ENCODE data around the gene CHRNB4.

- TF ChIP-seq POLR2AphosphoS5 (IDR thresholded peaks at IDR 0.05; ENCODE audit: low read depth, low read length) (no peak), POLR2A (IDR thresholded peaks at IDR 0.05; ENCODE audit: low read depth, low read length) (no peak)
These were observed 5.7 kb downstream of the CHRNB4 start for GRCh38 chr15:78635346-78635745.
